Measurements from ENCODE around the gene NAALADL1. TPM values are rescaled to one million over a fixed set of nuclear protein-coding genes. Genes with fewer than 3 reads are reported as not detected.

Gene NAALADL1
- total RNA-seq, 1 experiment from 2014 or later: 0.23 TPM

- ATAC-seq: no peak
- no peaks in the 10 kb centered on the region for H3K27me3 ChIP-seq (ENCODE audit: control insufficient read depth, insufficient read depth, low read length)
- no peaks in the 10 kb centered on the region for H3K4me1 ChIP-seq (ENCODE audit: control insufficient read depth, insufficient read depth, low read length)
- H3K36me3 ChIP-seq (ENCODE audit: control insufficient read depth, insufficient read depth, low read length): no peaks in the 10 kb centered on the region
- TF ChIP-seq SIN3A (IDR thresholded peaks at IDR 0.05; ENCODE audit: borderline replicate concordance, insufficient read depth, low read depth, low read length) (no peak), TCF7L2 (IDR thresholded peaks at IDR 0.05; ENCODE audit: low read depth, low read length) (no peak), CTCF (IDR thresholded peaks at IDR 0.05) (no peak), POLR2AphosphoS5 (IDR thresholded peaks at IDR 0.05; ENCODE audit: low read depth, low read length) (no peak), REST (IDR thresholded peaks at IDR 0.05; ENCODE audit: insufficient read depth in 1 of 2, low read depth in 2 of 2, low read length in 1 of 2) (no peak)
- DNase-seq (ENCODE audit: low read depth, low spot score): no peak
- POLR2A ChIA-PET: interaction anchor here (0.6 kb wide), 1 partner anchor 21 kb away, joined by 6 read pairs; no protein-coding TSS in a partner anchor
- H3K4me3 ChIP-seq (ENCODE audit: low read depth in 2 of 2, low read length in 2 of 2): no peak overlapping the region
- no peak overlapping the region for H3K27ac ChIP-seq (ENCODE audit: low read length)
- intact Hi-C loops (cut with micrococcal nuclease; ENCODE audit: unreplicated experiment) (no loop called here), in situ Hi-C loops (cut with HindIII; ENCODE audit: low pct_unique_long_range_greater_than_20kb, low sequenced_read_pairs) (no loop called here)
- CTCF ChIA-PET: interaction anchor here (0.6 kb wide), 1 partner anchor 522 kb away, joined by 3 read pairs; no protein-coding TSS in a partner anchor
- no TSS peak for BruUV-seq (replicated peaks)
- no peaks in the 10 kb centered on the region for H3K9me3 ChIP-seq (ENCODE audit: control insufficient read depth, insufficient read depth, low read depth, low read length)
These were observed 341 bp downstream of the NAALADL1 start for GRCh38 chr11:65058012-65058411.

GRCh38 chr11:65057526-65057925 is 827 bp downstream of the NAALADL1 start:
- intact Hi-C loops (cut with micrococcal nuclease; ENCODE audit: unreplicated experiment) (no loop called here), in situ Hi-C loops (cut with HindIII; ENCODE audit: low pct_unique_long_range_greater_than_20kb, low sequenced_read_pairs) (no loop called here)
- Histone ChIP-seq H3K4me1 (ENCODE audit: control insufficient read depth, insufficient read depth, low read length) (no peaks in the 10 kb centered on the region), H3K4me3 (ENCODE audit: low read depth in 2 of 2, low read length in 2 of 2) (no peak overlapping the region), H3K27ac (ENCODE audit: low read length) (no peak overlapping the region), H3K9me3 (ENCODE audit: control insufficient read depth, insufficient read depth, low read depth, low read length) (no peaks in the 10 kb centered on the region), H3K27me3 (ENCODE audit: control insufficient read depth, insufficient read depth, low read length) (no peaks in the 10 kb centered on the region), H3K36me3 (ENCODE audit: control insufficient read depth, insufficient read depth, low read length) (no peaks in the 10 kb centered on the region)
- ATAC-seq (no peak), DNase-seq (ENCODE audit: low read depth, low spot score) (no peak)
- ChIA-PET POLR2A (interaction anchor here (0.6 kb wide), 1 partner anchor 22 kb away, joined by 6 read pairs; no protein-coding TSS in a partner anchor), CTCF (interaction anchor here (0.6 kb wide), 1 partner anchor 521 kb away, joined by 3 read pairs; no protein-coding TSS in a partner anchor)
- no TSS peak for BruUV-seq (replicated peaks)
- TF ChIP-seq TCF7L2 (IDR thresholded peaks at IDR 0.05; ENCODE audit: low read depth, low read length) (no peak), CTCF (IDR thresholded peaks at IDR 0.05) (no peak), POLR2AphosphoS5 (IDR thresholded peaks at IDR 0.05; ENCODE audit: low read depth, low read length) (no peak), SIN3A (IDR thresholded peaks at IDR 0.05; ENCODE audit: borderline replicate concordance, insufficient read depth, low read depth, low read length) (no peak), REST (IDR thresholded peaks at IDR 0.05; ENCODE audit: insufficient read depth in 1 of 2, low read depth in 2 of 2, low read length in 1 of 2) (no peak)
